NCI-H187 (cell line): ENCODE results near the gene PRTFDC1.
"Not testable (repeated sequence)": the region's sequence is repeated elsewhere in the genome, so short reads cannot be mapped to it uniquely, and the experiment has no call there.

ENCODE experiments used
- DNase-seq, 2 experiments: peaks; one replicate each; lab custom pipeline; 2025; lab: John Stamatoyannopoulos, UW

Gene PRTFDC1

GRCh38 chr10:24930427-24930826 lies 22.0 kb downstream of the PRTFDC1 start:
- no peak for DNase-seq

DNA sequence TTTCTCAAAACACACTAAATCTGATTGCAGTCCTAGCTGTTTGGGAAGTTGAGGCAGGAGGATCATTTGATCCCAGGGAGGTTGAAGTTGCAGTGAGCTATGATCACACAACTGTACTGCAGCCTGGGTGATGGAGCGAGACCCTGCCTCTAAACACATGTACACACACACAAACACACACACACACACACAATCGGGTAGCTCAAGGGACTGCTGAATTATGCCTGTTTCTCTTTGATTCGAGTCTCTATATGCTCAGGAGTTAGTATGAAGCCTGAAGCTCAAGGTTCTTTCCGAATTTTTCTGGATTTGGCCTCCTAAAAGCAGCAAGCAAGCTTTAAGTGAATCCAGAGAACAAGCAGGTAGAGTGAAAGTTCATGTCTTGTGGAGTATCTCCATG lies 22.5 kb downstream of the PRTFDC1 start:
- no peak for DNase-seq

GRCh38 chr10:24929056-24929544 lies 23.3 kb downstream of the PRTFDC1 start:
- no peak for DNase-seq

DNA sequence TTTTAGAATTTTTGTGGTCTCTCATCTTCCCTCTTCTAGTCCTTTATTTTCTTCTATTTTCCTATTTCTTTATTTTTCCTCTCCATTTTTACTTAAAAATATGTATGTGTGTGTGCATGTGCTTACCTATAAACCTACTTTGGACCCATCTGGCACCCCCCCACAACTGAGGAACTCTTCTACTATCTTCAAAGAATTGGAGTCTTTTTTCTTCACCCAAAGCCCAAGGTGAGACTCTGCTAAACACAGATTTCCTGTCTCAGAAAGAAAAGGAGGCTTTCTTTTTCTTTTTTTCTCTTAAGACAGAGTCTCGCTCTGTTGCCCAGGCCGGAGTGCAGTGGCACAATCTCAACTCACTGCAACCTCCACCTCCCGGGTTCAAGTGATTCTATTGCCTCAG lies 24.2 kb downstream of the PRTFDC1 start:
- no peak for DNase-seq

GRCh38 chr10:24926557-24926956 lies 25.8 kb downstream of the PRTFDC1 start:
- DNase-seq, result no peak

- no peak for DNase-seq
Observed at GRCh38 chr10:24925799-24926198, 26.6 kb downstream of the PRTFDC1 start.

DNA sequence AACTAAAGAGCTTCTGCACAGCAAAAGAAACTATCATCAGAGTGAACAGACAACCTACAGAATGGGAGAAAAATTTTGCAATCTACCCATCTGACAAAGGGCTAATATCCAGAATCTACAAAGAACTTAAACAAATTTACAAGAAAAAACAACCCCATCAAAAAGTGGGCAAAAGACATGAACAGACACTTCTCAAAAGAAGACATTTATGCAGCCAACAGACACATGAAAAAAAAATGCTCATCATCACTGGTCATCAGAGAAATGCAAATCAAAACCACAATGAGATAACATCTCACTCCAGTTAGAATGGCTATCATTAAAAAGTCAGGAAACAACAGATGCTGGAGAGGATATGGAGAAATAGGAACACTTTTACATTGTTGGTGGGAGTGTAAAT lies 27.9 kb downstream of the PRTFDC1 start:
- not testable (repeated sequence) for DNase-seq

- DNase-seq, result not testable (repeated sequence)
Observed at GRCh38 chr10:24922222-24922868, 30.1 kb downstream of the PRTFDC1 start.

GRCh38 chr10:24920907-24921881 lies 31.2 kb downstream of the PRTFDC1 start:
- no peak for DNase-seq

GRCh38 chr10:24920192-24920591 lies 32.2 kb downstream of the PRTFDC1 start:
- not testable (repeated sequence) for DNase-seq

DNA sequence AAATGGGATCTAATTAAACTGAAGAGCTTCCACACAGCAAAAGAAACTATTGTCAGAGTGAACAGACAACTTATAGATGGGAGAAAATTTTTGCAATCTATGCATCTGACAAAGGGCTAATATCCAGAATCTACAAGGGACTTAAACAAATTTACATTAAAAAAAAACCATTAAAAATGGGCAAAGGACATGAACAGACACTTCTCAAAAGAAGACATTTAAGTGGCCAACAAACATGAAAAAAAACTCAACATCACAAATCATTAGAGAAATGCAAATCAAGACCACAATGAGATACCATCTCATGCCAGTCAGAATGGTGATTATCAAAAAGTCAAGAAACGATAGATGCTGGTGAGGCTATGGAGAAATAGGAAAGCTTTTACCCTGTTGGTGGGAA lies 32.8 kb downstream of the PRTFDC1 start:
- DNase-seq, result not testable (repeated sequence)

- DNase-seq, result no peak
Observed at GRCh38 chr10:24917979-24918378, 34.4 kb downstream of the PRTFDC1 start.

DNA sequence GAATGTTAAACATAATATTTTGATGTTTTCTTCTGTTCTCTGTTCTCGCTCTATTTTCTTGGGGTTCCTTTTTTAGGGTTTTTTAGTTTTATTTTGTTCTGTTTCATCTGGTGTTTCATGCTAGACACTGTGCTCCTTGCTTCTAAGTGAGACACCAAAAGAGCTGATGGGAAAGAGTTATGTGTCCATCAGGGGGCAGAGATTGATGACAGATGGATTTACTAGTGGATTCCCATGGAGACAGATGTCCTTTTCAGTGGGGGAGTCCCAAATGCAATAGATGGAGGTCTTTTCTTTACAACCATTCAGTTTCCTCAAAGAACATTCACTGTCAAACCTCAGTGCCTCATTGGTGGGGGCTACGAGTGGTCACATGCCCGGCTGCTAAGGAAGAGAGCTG lies 34.9 kb downstream of the PRTFDC1 start:
- DNase-seq, result no peak

- DNase-seq, result no peak
Observed at GRCh38 chr10:24916365-24916764, 36.0 kb downstream of the PRTFDC1 start.

DNA sequence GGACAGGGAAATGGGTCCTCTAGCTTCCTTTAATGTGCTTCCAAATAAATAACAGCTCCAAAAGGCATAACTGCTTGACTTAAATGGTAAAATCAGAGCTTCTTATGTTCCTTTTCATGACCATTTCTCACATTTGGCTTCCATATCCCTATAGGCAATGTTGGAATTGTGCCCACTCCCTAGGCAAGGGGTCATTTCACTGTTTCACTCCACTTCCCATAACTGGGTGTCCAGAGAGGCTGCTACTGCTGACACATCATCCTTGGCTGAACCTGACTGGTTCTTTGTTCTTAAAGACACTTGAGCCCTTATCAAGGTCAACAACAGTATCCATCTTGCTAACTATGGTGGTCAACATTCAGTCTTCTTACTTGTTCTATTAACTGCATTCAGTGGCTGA lies 37.1 kb downstream of the PRTFDC1 start:
- no peak for DNase-seq

DNA sequence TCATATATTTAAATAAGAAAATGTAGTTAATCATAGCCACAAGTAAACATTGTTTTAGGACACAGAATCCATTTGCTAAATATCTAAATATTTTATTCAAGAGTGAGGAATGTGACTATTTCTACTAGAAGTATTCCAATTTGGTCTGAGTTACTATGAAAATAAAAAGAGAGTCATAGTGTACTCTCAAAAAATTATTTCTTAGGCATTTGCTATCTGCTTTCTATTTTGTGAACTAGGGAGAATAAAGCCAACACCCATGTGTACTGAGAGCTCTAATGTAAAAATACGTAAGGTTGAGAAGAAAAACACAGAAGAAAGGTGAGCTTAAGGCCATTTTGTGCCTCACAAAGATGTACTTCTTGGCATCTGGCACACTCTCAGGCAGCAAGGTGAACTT lies 38.3 kb downstream of the PRTFDC1 start:
- DNase-seq, result no peak

GRCh38 chr10:24912215-24912614 lies 40.2 kb downstream of the PRTFDC1 start:
- DNase-seq, result no peak

- DNase-seq, result no peak
Observed at GRCh38 chr10:24911029-24911428, 41.4 kb downstream of the PRTFDC1 start.

DNA sequence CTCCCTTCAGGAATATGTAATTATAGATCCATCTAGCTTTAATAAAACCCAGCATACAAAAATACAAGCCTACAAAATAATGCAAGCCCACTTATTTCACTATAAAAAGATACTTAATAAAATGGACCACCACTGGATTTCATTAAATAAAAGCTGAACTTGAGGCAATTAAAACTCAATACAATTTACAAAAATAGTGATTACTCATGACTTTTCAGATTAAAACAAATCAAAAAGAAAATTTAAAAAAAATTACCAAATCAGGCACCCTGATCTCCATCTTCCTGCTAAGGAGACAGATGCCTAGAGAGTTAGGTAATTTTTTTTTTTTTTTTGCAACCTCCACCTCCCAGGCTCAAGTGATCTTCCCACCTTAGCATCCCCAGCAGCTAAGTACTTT lies 41.8 kb downstream of the PRTFDC1 start:
- DNase-seq, result no peak

- DNase-seq, result no peak
Observed at GRCh38 chr10:24908793-24909423, 43.5 kb downstream of the PRTFDC1 start.

- DNase-seq, result no peak
Observed at GRCh38 chr10:24907956-24908355, 44.5 kb downstream of the PRTFDC1 start.

- no peak for DNase-seq
Observed at GRCh38 chr10:24906372-24906771, 46.0 kb downstream of the PRTFDC1 start.

GRCh38 chr10:24904824-24905223 lies 47.6 kb downstream of the PRTFDC1 start:
- no peak for DNase-seq
